Activated CD8-positive, alpha-beta memory T cell treated with anti-CD3 and anti-CD28 coated beads, Interleukin-2, amount 10 ng/mL, durations not matched to agents 7 days and 5 days (primary cell): ENCODE results near the gene PDE6H. TPM values are rescaled to one million over a fixed set of nuclear protein-coding genes. Genes with fewer than 3 reads are reported as not detected.

Experiments used
- ATAC-seq: fragments of 150-1000 bp; cut with Tn5 transposase; one replicate; pipeline ENCODE4 v1.10.0; 2021; ENCODE audit warnings: moderate library complexity
- CTCF ChIA-PET: fragments of 350-600 bp; sonication (Branson Sonifier 250); formaldehyde crosslinking; loops from one replicate; lab custom pipeline; 2021; ENCODE audit warnings: antibody characterized with exemption; lab: Charles Lee
- DNase-seq: peaks from one replicate; pipeline ENCODE4 v3.0.0-alpha.2; 2020
- H3K27ac Mint-ChIP-seq: one replicate; pipeline ENCODE4 v1.8.0; 2021; ENCODE audit warnings: mild to moderate bottlenecking, mixed read lengths
- H3K27me3 Mint-ChIP-seq: one replicate; pipeline ENCODE4 v1.8.0; 2021; ENCODE audit warnings: mixed read lengths
- H3K36me3 Mint-ChIP-seq: one replicate; pipeline ENCODE4 v1.8.0; 2021; ENCODE audit warnings: mild to moderate bottlenecking, mixed read lengths
- H3K4me1 Mint-ChIP-seq: one replicate; pipeline ENCODE4 v1.8.0; 2021; ENCODE audit warnings: mixed read lengths
- H3K4me3 Mint-ChIP-seq: one replicate; pipeline ENCODE4 v1.8.0; 2021; ENCODE audit warnings: mild to moderate bottlenecking, moderate library complexity, mixed read lengths
- H3K9me3 Mint-ChIP-seq: one replicate; pipeline ENCODE4 v1.8.0; 2022; ENCODE audit warnings: low read depth, mixed read lengths
- total RNA-seq, 2 experiments: library from RNA; stranded (reverse); gene quantifications; one replicate each; pipeline ENCODE4 v1.2.3, GENCODE V29; 2021

Gene PDE6H
- total RNA-seq, result not detected

- no peaks in the 10 kb centered on the region for H3K27me3 Mint-ChIP-seq
- H3K4me3 Mint-ChIP-seq, result no peak within 1 kb of the TSS
- no peak within 1 kb of the TSS for H3K27ac Mint-ChIP-seq
- DNase-seq, result no peak
- peaks cover under 1% of the 10 kb centered on the region for H3K36me3 Mint-ChIP-seq
- CTCF ChIA-PET, result interaction anchor here (0.6 to 1.2 kb wide), 2 partner anchors 11 to 248 kb away, joined by 3 to 4 read pairs; partner anchors contain the start of genes ARHGDIB and RERG
- peaks cover 3% of the 10 kb centered on the region for H3K9me3 Mint-ChIP-seq
- H3K4me1 Mint-ChIP-seq, result peaks cover 16% of the 10 kb centered on the region
- no peak for ATAC-seq
Observed at GRCh38 chr12:14972816-14973215, at the start of gene PDE6H. Gene PDE6H (plus strand): TSS chr12:14973042. CDS start chr12:14978013, 4,971 bp downstream.

GRCh38 chr12:14923944-14924343 lies 48.9 kb upstream of the PDE6H start:
- DNase-seq (no peak), ATAC-seq (no peak)
- CTCF ChIA-PET, result no interaction called here
- H3K27me3 Mint-ChIP-seq, result no peaks in the 10 kb centered on the region
- peaks cover 20% of the 10 kb centered on the region for H3K4me1 Mint-ChIP-seq
- H3K27ac Mint-ChIP-seq, result no peak overlapping the region
- no peak overlapping the region for H3K4me3 Mint-ChIP-seq
- H3K9me3 Mint-ChIP-seq, result no peaks in the 10 kb centered on the region
- H3K36me3 Mint-ChIP-seq, result peaks cover 51% of the 10 kb centered on the region

- ATAC-seq (no peak), DNase-seq (no peak)
- CTCF ChIA-PET, result no interaction called here
- Mint-ChIP-seq H3K36me3 (peaks cover 46% of the 10 kb centered on the region), H3K4me1 (peaks cover 18% of the 10 kb centered on the region), H3K9me3 (no peaks in the 10 kb centered on the region), H3K27ac (no peak overlapping the region), H3K4me3 (no peak overlapping the region), H3K27me3 (no peaks in the 10 kb centered on the region)
Observed at GRCh38 chr12:14924541-14924940, 48.3 kb upstream of the PDE6H start.

DNA sequence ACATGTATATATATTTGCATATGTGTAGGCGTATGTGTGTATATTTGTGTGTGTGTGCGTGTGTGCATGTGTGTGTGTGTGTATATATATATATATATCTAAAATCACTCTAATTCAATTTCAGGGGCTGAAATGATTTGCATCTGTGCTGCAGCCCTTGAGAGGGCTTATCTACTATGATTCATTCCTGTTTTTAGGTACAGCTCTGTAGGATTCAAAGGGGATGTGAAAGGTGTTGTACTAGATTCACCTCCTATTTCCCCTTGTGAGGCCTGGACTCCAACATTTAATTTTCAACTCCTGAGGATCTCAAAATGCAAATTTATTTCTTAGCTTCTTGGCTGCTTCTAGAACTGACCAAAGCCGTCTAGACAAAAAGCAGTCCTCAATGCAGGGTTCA lies 45.6 kb upstream of the PDE6H start:
- H3K9me3 Mint-ChIP-seq, result no peaks in the 10 kb centered on the region
- CTCF ChIA-PET, result no interaction called here
- H3K4me3 Mint-ChIP-seq, result no peak overlapping the region
- peaks cover 36% of the 10 kb centered on the region for H3K36me3 Mint-ChIP-seq
- no peaks in the 10 kb centered on the region for H3K27me3 Mint-ChIP-seq
- no peak for ATAC-seq
- no peak for DNase-seq
- H3K27ac Mint-ChIP-seq, result no peak overlapping the region
- no peaks in the 10 kb centered on the region for H3K4me1 Mint-ChIP-seq

- peaks cover 40% of the 10 kb centered on the region for H3K36me3 Mint-ChIP-seq
- no peaks in the 10 kb centered on the region for H3K27me3 Mint-ChIP-seq
- CTCF ChIA-PET, result no interaction called here
- no peak overlapping the region for H3K27ac Mint-ChIP-seq
- H3K4me1 Mint-ChIP-seq, result no peaks in the 10 kb centered on the region
- H3K9me3 Mint-ChIP-seq, result no peaks in the 10 kb centered on the region
- no peak overlapping the region for H3K4me3 Mint-ChIP-seq
- ATAC-seq, result no peak
- no peak for DNase-seq
Observed at GRCh38 chr12:14928931-14929330, 43.9 kb upstream of the PDE6H start.

- Mint-ChIP-seq H3K4me3 (no peak overlapping the region), H3K27ac (no peak overlapping the region), H3K4me1 (no peaks in the 10 kb centered on the region), H3K9me3 (no peaks in the 10 kb centered on the region), H3K36me3 (peaks cover 43% of the 10 kb centered on the region), H3K27me3 (no peaks in the 10 kb centered on the region)
- CTCF ChIA-PET, result no interaction called here
- ATAC-seq, result no peak
- no peak for DNase-seq
Observed at GRCh38 chr12:14930299-14930698, 42.5 kb upstream of the PDE6H start.

DNA sequence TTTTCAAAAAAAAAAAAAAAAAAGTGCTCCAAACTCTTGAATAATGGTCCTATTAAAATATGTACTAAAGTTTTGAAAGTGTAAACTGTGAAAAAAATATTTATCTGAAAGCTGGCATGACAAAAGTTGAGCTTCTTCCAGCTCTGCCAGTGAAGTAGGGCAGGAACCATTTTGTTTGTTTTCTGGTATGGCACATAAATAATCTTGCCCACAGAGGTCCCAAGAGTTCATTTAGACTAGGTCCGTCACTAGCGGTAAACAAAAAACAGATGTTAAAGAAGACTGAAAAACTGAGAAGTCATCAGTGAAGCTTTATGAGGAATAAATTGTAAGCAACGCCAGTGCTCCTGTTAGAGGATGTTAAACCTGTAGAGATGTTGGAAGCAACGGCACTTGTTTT lies 41.5 kb upstream of the PDE6H start:
- Mint-ChIP-seq H3K27ac (no peak overlapping the region), H3K4me1 (no peaks in the 10 kb centered on the region), H3K36me3 (peaks cover 43% of the 10 kb centered on the region), H3K27me3 (no peaks in the 10 kb centered on the region), H3K9me3 (no peaks in the 10 kb centered on the region), H3K4me3 (no peak overlapping the region)
- ATAC-seq (no peak), DNase-seq (no peak)
- CTCF ChIA-PET, result interaction anchor here (1.4 kb wide), 1 partner anchor 64 kb away, joined by 4 read pairs; no protein-coding TSS in a partner anchor

GRCh38 chr12:14931791-14932560 lies 40.9 kb upstream of the PDE6H start:
- ATAC-seq (no peak), DNase-seq (no peak)
- Mint-ChIP-seq H3K36me3 (peaks cover 48% of the 10 kb centered on the region), H3K4me1 (no peaks in the 10 kb centered on the region), H3K9me3 (no peaks in the 10 kb centered on the region), H3K4me3 (no peak overlapping the region), H3K27ac (no peak overlapping the region), H3K27me3 (no peaks in the 10 kb centered on the region)
- CTCF ChIA-PET, result interaction anchor here (1.4 kb wide), 1 partner anchor 64 kb away, joined by 4 read pairs; no protein-coding TSS in a partner anchor

- Mint-ChIP-seq H3K27ac (no peak overlapping the region), H3K4me1 (peaks cover 3% of the 10 kb centered on the region), H3K36me3 (peaks cover 44% of the 10 kb centered on the region), H3K4me3 (no peak overlapping the region), H3K9me3 (no peaks in the 10 kb centered on the region), H3K27me3 (no peaks in the 10 kb centered on the region)
- CTCF ChIA-PET, result interaction anchor here (0.7 kb wide), 1 partner anchor 61 kb away, joined by 3 read pairs; no protein-coding TSS in a partner anchor
- ATAC-seq (no peak), DNase-seq (no peak)
Observed at GRCh38 chr12:14934511-14934910, 38.3 kb upstream of the PDE6H start.

- Mint-ChIP-seq H3K36me3 (peaks cover 48% of the 10 kb centered on the region), H3K27ac (no peak overlapping the region), H3K9me3 (no peaks in the 10 kb centered on the region), H3K27me3 (no peaks in the 10 kb centered on the region), H3K4me3 (no peak overlapping the region), H3K4me1 (peaks cover 7% of the 10 kb centered on the region)
- CTCF ChIA-PET, result no interaction called here
- DNase-seq (no peak), ATAC-seq (no peak)
Observed at GRCh38 chr12:14935031-14935430, 37.8 kb upstream of the PDE6H start.

DNA sequence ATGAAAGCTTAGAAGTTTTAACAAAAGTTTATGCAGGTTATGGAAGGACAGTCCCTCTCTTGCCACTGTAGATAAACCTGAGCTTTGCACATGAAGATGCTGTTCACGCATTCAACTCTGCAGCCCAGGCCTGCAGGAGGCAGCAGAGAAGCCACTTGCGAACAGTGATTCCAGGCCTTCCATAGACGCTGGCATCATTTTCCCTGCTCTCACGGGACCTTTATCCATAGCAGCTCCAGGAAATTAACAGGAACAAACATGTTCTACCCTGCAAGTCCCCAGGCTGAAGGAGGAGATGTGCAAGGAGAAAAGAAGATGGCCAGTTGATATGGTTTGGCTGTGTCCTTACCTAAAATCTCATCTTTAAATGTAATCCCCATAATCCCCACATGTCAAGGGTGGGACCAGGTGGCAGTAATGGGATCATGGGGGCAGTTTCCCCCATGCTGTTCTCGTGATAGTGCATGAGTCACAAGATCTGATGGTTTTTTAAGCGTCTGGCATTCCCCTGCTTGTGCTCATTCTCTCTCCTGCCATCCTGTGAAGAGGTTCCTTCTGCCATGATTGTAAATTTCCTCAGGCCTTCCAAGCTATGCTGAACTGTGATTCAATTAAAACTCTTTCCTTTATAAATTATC lies 36.5 kb upstream of the PDE6H start:
- CTCF ChIA-PET, result interaction anchor here (0.6 to 3.7 kb wide), 6 partner anchors 19 to 133 kb away, joined by 3 to 15 read pairs (median 4); partner anchors contain the start of genes C12orf60 and WBP11

GRCh38 chr12:14937014-14937413 lies 35.8 kb upstream of the PDE6H start:
- DNase-seq (no peak), ATAC-seq (no peak)
- Mint-ChIP-seq H3K27ac (no peak overlapping the region), H3K4me3 (no peak overlapping the region), H3K4me1 (peaks cover 10% of the 10 kb centered on the region), H3K36me3 (peaks cover 59% of the 10 kb centered on the region), H3K9me3 (no peaks in the 10 kb centered on the region), H3K27me3 (no peaks in the 10 kb centered on the region)
- CTCF ChIA-PET, result interaction anchor here (0.6 to 3.7 kb wide), 8 partner anchors 9 to 134 kb away, joined by 3 to 15 read pairs (median 4); partner anchors contain the start of genes C12orf60 and WBP11

More for the DNA sequence above, 36.5 kb upstream of the PDE6H start:
- H3K27me3 Mint-ChIP-seq, result no peaks in the 10 kb centered on the region
- H3K36me3 Mint-ChIP-seq, result peaks cover 57% of the 10 kb centered on the region
- no peak overlapping the region for H3K4me3 Mint-ChIP-seq
- no peaks in the 10 kb centered on the region for H3K9me3 Mint-ChIP-seq
- no peak overlapping the region for H3K27ac Mint-ChIP-seq
- no peak for ATAC-seq
- H3K4me1 Mint-ChIP-seq, result peaks cover 8% of the 10 kb centered on the region
- no peak for DNase-seq

DNA sequence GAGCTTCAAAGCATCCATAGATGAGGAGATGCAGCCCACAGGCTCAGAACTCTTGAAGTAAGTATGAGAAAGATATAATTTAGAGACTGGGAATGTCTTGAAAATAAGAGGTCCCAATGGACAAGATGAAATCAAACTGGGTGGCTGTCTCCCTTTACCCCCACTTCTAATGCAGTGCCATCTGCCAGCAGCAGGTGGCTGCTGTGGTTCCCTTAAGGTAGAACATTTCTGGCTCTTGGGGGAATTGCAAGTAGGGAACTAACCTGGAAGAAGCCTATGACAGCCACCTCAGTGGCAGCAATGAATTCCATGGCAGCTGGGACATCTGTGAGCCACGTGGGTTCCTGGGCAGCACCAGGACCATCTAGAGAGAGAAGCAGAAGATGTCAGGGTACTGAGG lies 35.2 kb upstream of the PDE6H start:
- DNase-seq, result no peak
- no peaks in the 10 kb centered on the region for H3K27me3 Mint-ChIP-seq
- CTCF ChIA-PET, result interaction anchor here (0.8 to 3.7 kb wide), 11 partner anchors 8 to 134 kb away, joined by 3 to 15 read pairs (median 3); partner anchors contain the start of genes C12orf60 and WBP11

More for the DNA sequence above, 35.2 kb upstream of the PDE6H start:
- peak; percentile 63 for ATAC-seq
- Mint-ChIP-seq H3K36me3 (peaks cover 61% of the 10 kb centered on the region), H3K4me3 (no peak overlapping the region), H3K27ac (peak overlapping the region; percentile 24), H3K4me1 (peaks cover 10% of the 10 kb centered on the region), H3K9me3 (no peaks in the 10 kb centered on the region)
